ENCODE measurements around the gene SLAIN1. TPM values are rescaled to one million over a fixed set of nuclear protein-coding genes. Genes with fewer than 3 reads are reported as not detected.

SLAIN1 gene
- total RNA-seq, 1 experiment from 2014 or later, result 314 TPM

DNA sequence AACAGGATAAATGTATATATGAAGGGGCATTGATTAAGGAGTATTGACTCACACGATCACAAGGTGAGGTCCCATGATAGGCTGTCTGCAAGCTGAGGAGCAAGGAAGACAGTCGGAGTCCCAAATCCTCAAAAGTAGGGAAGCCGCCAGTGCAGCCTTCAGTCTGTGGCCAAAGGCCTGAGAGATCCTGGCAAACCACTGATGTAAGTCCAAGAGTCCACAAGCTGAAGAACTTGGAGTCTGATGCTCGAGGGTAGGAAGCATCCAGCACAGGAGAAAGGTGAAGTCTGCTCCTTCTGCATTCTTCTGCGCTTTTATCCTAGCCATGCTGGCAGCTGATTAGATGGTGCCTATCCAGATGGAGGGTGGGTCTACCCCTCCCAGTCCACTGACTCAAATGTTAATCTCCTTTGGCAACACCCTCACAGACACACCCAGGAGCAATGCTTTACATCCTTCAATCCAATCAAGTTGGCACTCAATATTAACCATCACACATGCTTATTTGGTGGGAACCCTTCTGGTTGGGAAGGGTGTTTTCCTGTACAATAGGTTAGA lies 55.1 kb downstream of the SLAIN1 start:
- peaks cover 67% of the 10 kb centered on the region for H3K36me3 ChIP-seq (ENCODE audit: insufficient read depth, low read length, poor library complexity, severe bottlenecking)

DNA sequence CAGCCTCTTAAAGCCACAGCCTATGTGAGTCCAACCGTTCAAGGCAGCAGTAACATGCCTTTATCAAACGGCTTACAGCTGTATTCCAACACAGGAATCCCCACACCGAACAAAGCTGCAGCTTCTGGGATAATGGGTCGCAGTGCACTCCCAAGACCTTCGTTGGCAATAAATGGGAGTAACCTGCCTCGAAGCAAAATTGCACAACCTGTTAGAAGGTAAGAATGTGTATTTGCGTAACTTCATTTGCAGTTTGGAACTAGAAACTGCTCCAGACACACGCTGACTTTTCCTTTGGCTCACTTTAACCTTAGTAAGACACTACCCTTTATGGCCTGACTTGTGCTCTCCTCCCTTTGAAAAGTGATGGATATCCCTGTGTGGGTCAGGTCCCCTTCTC lies 63.4 kb downstream of the SLAIN1 start:
- Histone ChIP-seq H3K27ac (ENCODE audit: low read depth, low read length, poor library complexity, severe bottlenecking) (no peak overlapping the region), H3K9me3 (ENCODE audit: low read depth, low read length, poor library complexity, severe bottlenecking) (peaks cover 9% of the 10 kb centered on the region), H3K4me3 (ENCODE audit: low read depth, low read length, poor library complexity, severe bottlenecking) (no peak overlapping the region), H3K36me3 (ENCODE audit: insufficient read depth, low read length, poor library complexity, severe bottlenecking) (peaks cover 95% of the 10 kb centered on the region), H3K4me1 (ENCODE audit: insufficient read depth, low read length, poor library complexity, severe bottlenecking) (no peaks in the 10 kb centered on the region), H3K27me3 (replicated peaks; ENCODE audit: insufficient read depth, low read depth, low read length, poor library complexity) (no peaks in the 10 kb centered on the region)
- BruUV-seq (replicated peaks), result no TSS peak
- intact Hi-C loops (cut with micrococcal nuclease; ENCODE audit: unreplicated experiment), result no loop called here
- TF ChIP-seq CTCF (conservative IDR thresholded peaks at IDR 0.05; ENCODE audit: low read depth, low read length), result no peak
- no peak for TF ChIP-seq EZH2 (IDR thresholded peaks at IDR 0.05; ENCODE audit: borderline replicate concordance, low read depth, low read length, poor library complexity, severe bottlenecking)
- POLR2A ChIA-PET (ENCODE audit: low non-redundant PET), result no interaction called here
- CTCF ChIA-PET, result no interaction called here
- no peak for DNase-seq (ENCODE audit: low spot score)

More for the DNA sequence above, 55.1 kb downstream of the SLAIN1 start:
- BruUV-seq (replicated peaks), result no TSS peak
- H3K4me3 ChIP-seq (ENCODE audit: low read depth, low read length, poor library complexity, severe bottlenecking), result no peak overlapping the region
- TF ChIP-seq CTCF (conservative IDR thresholded peaks at IDR 0.05; ENCODE audit: low read depth, low read length) (no peak), EZH2 (IDR thresholded peaks at IDR 0.05; ENCODE audit: borderline replicate concordance, low read depth, low read length, poor library complexity, severe bottlenecking) (no peak)
- CTCF ChIA-PET, result no interaction called here
- H3K27me3 ChIP-seq (replicated peaks; ENCODE audit: insufficient read depth, low read depth, low read length, poor library complexity), result no peaks in the 10 kb centered on the region
- POLR2A ChIA-PET (ENCODE audit: low non-redundant PET), result no interaction called here
- no peaks in the 10 kb centered on the region for H3K9me3 ChIP-seq (ENCODE audit: low read depth, low read length, poor library complexity, severe bottlenecking)
- DNase-seq (ENCODE audit: low spot score), result no peak
- peak overlapping the region; percentile 38 for H3K27ac ChIP-seq (ENCODE audit: low read depth, low read length, poor library complexity, severe bottlenecking)
- intact Hi-C loops (cut with micrococcal nuclease; ENCODE audit: unreplicated experiment), result loop anchor here (2.0 to 10.0 kb wide), 2 partner anchors 158 to 258 kb away; no protein-coding TSS in a partner anchor
- H3K4me1 ChIP-seq (ENCODE audit: insufficient read depth, low read length, poor library complexity, severe bottlenecking), result peaks cover 64% of the 10 kb centered on the region

DNA sequence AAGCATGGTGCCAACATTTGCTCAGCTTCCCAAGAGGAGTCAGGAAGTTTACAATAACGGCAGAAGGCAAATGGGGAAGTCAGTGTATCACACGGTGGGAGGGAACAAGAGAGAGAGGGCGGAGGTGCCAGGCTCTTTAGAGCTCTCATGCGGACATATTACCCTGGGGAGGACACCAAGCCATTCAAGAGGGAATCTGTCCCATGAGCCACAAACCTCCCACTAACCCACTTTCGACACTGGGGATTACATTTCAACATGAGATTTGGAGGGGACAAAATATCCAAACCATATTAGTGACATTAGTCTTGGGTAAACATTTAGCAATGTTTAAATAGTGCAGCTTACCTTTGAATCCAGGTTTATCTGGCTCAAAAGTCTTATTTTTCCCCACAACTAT lies 69.9 kb downstream of the SLAIN1 start:
- DNase-seq (ENCODE audit: low spot score), result no peak
- TF ChIP-seq CTCF (conservative IDR thresholded peaks at IDR 0.05; ENCODE audit: low read depth, low read length) (no peak), EZH2 (IDR thresholded peaks at IDR 0.05; ENCODE audit: borderline replicate concordance, low read depth, low read length, poor library complexity, severe bottlenecking) (no peak)
- CTCF ChIA-PET, result no interaction called here

More for the DNA sequence above, 69.9 kb downstream of the SLAIN1 start:
- no peaks in the 10 kb centered on the region for H3K4me1 ChIP-seq (ENCODE audit: insufficient read depth, low read length, poor library complexity, severe bottlenecking)
- no peaks in the 10 kb centered on the region for H3K27me3 ChIP-seq (replicated peaks; ENCODE audit: insufficient read depth, low read depth, low read length, poor library complexity)
- H3K36me3 ChIP-seq (ENCODE audit: insufficient read depth, low read length, poor library complexity, severe bottlenecking), result peaks cover 66% of the 10 kb centered on the region
- BruUV-seq (replicated peaks), result no TSS peak
- H3K9me3 ChIP-seq (ENCODE audit: low read depth, low read length, poor library complexity, severe bottlenecking), result no peaks in the 10 kb centered on the region
- no peak overlapping the region for H3K4me3 ChIP-seq (ENCODE audit: low read depth, low read length, poor library complexity, severe bottlenecking)
- POLR2A ChIA-PET (ENCODE audit: low non-redundant PET), result no interaction called here
- H3K27ac ChIP-seq (ENCODE audit: low read depth, low read length, poor library complexity, severe bottlenecking), result peak overlapping the region; percentile 31
- intact Hi-C loops (cut with micrococcal nuclease; ENCODE audit: unreplicated experiment), result no loop called here

Data from A673 (cell line).